ENCODE data around the gene THSD4.

Gene THSD4

GRCh38 chr15:71515375-71516186 lies 400.3 kb downstream of the THSD4 start:
- no peak for DNase-seq

GRCh38 chr15:71517751-71518150 lies 402.5 kb downstream of the THSD4 start:
- DNase-seq: no peak

- DNase-seq: no peak
These were observed 403.4 kb downstream of the THSD4 start for GRCh38 chr15:71518661-71519060.

- DNase-seq: no peak
These were observed 411.0 kb downstream of the THSD4 start for GRCh38 chr15:71526060-71526820.

GRCh38 chr15:71529361-71529760 lies 414.1 kb downstream of the THSD4 start:
- DNase-seq: no peak

GRCh38 chr15:71530116-71530515 lies 414.8 kb downstream of the THSD4 start:
- no peak for DNase-seq

GRCh38 chr15:71532994-71533393 lies 417.7 kb downstream of the THSD4 start:
- no peak for DNase-seq

GRCh38 chr15:71538181-71538580 lies 422.9 kb downstream of the THSD4 start:
- DNase-seq: no peak

- no peak for DNase-seq
These were observed 426.5 kb downstream of the THSD4 start for GRCh38 chr15:71541746-71542145.

- DNase-seq: no peak
These were observed 427.6 kb downstream of the THSD4 start for GRCh38 chr15:71542836-71543235.

GRCh38 chr15:71543413-71543812 lies 428.1 kb downstream of the THSD4 start:
- DNase-seq: no peak

GRCh38 chr15:71545223-71545760 lies 430.0 kb downstream of the THSD4 start:
- DNase-seq: no peak

- no peak for DNase-seq
These were observed 430.7 kb downstream of the THSD4 start for GRCh38 chr15:71545923-71546322.

- DNase-seq: no peak
These were observed 431.7 kb downstream of the THSD4 start for GRCh38 chr15:71547011-71547410.

GRCh38 chr15:71548401-71548807 lies 433.1 kb downstream of the THSD4 start:
- DNase-seq: no peak

GRCh38 chr15:71549091-71549490 lies 433.8 kb downstream of the THSD4 start:
- DNase-seq: no peak

- DNase-seq: no peak
These were observed 434.4 kb downstream of the THSD4 start for GRCh38 chr15:71549697-71550096.

GRCh38 chr15:71551566-71551965 lies 436.3 kb downstream of the THSD4 start:
- no peak for DNase-seq

- no peak for DNase-seq
These were observed 443.8 kb downstream of the THSD4 start for GRCh38 chr15:71559098-71559497.

- DNase-seq: no peak
These were observed 444.3 kb downstream of the THSD4 start for GRCh38 chr15:71559616-71560015.

- DNase-seq: no peak
These were observed 447.0 kb downstream of the THSD4 start for GRCh38 chr15:71562251-71562650.

GRCh38 chr15:71564217-71564616 lies 448.9 kb downstream of the THSD4 start:
- no peak for DNase-seq

- DNase-seq: no peak
These were observed 449.7 kb downstream of the THSD4 start for GRCh38 chr15:71565006-71565405.

GRCh38 chr15:71565631-71566160 lies 450.4 kb downstream of the THSD4 start:
- no peak for DNase-seq
